Measurements from ENCODE around the gene AMHR2. TPM values are rescaled to one million over a fixed set of nuclear protein-coding genes. Genes with fewer than 3 reads are reported as not detected.

Gene AMHR2
- polyA plus RNA-seq, 1 donor from 2014 or later, result not detected

DNA sequence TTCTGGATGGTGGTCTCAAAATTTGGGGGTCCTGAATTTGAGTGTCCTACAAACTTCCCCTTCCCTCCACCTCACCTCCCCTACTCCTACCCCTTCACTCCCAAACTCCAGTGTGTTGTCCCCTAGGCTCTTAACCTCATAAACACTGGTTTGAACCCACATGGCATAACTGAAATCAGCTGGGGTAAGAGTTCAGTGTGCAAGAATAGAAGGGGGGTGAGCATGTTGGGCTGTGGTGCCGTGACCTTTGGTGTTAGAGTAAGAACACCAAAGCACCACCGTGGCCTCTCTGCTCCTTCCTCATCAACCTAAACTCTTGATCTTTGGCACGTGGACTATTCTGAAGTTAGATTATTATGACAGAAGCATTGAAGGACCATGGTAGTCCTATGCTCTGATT, 39.3 kb downstream of the AMHR2 start:
- no peak overlapping the region for H3K27ac ChIP-seq (ENCODE audit: low read length)
- no peak overlapping the region for H3K4me3 ChIP-seq (ENCODE audit: low read length)
- no peak overlapping the region for H3K9ac ChIP-seq (ENCODE audit: low read length)
- TF ChIP-seq RAD21 (conservative IDR thresholded peaks at IDR 0.05) (no peak), EP300 (conservative IDR thresholded peaks at IDR 0.05; ENCODE audit: poor library complexity, severe bottlenecking) (no peak), SMC3 (conservative IDR thresholded peaks at IDR 0.05; ENCODE audit: poor library complexity) (no peak)
- H4K20me1 ChIP-seq (ENCODE audit: insufficient read depth), result peaks cover 39% of the 10 kb centered on the region
- no peak overlapping the region for H3K4me2 ChIP-seq (ENCODE audit: low read length)
- peaks cover 29% of the 10 kb centered on the region for H3K79me2 ChIP-seq (replicated peaks; ENCODE audit: insufficient read depth, low read length)
- H3K9me3 ChIP-seq (ENCODE audit: low read length), result no peaks in the 10 kb centered on the region
- no peaks in the 10 kb centered on the region for H3K9me2 ChIP-seq (ENCODE audit: insufficient read depth, low read length)
- H3K36me3 ChIP-seq (ENCODE audit: insufficient read depth, low read length), result peaks cover 19% of the 10 kb centered on the region
- H2AFZ ChIP-seq (ENCODE audit: low read depth, low read length), result no peak overlapping the region
- no peaks in the 10 kb centered on the region for H3K27me3 ChIP-seq (ENCODE audit: insufficient read depth, low read depth, low read length)
- no peaks in the 10 kb centered on the region for H3F3A ChIP-seq (ENCODE audit: insufficient read depth, low read length, poor library complexity, severe bottlenecking)

- Histone ChIP-seq H3K9ac (ENCODE audit: low read length) (no peak overlapping the region), H3K4me2 (ENCODE audit: low read length) (no peak overlapping the region), H4K20me1 (ENCODE audit: insufficient read depth) (peaks cover 35% of the 10 kb centered on the region), H3K79me2 (replicated peaks; ENCODE audit: insufficient read depth, low read length) (peaks cover 33% of the 10 kb centered on the region), H3K9me3 (ENCODE audit: low read length) (no peaks in the 10 kb centered on the region), H3K36me3 (ENCODE audit: insufficient read depth, low read length) (peaks cover 19% of the 10 kb centered on the region), H3K27ac (ENCODE audit: low read length) (no peak overlapping the region), H3K4me3 (ENCODE audit: low read length) (no peak overlapping the region), H3K27me3 (ENCODE audit: insufficient read depth, low read depth, low read length) (no peaks in the 10 kb centered on the region), H2AFZ (ENCODE audit: low read depth, low read length) (no peak overlapping the region), H3K9me2 (ENCODE audit: insufficient read depth, low read length) (no peaks in the 10 kb centered on the region), H3F3A (ENCODE audit: insufficient read depth, low read length, poor library complexity, severe bottlenecking) (no peaks in the 10 kb centered on the region)
- TF ChIP-seq CTCF (IDR thresholded peaks at IDR 0.05; ENCODE audit: poor library complexity, severe bottlenecking), result no peak
- TF ChIP-seq EP300 (conservative IDR thresholded peaks at IDR 0.05; ENCODE audit: poor library complexity, severe bottlenecking), result no peak
- no peak for TF ChIP-seq MXI1 (conservative IDR thresholded peaks at IDR 0.05; ENCODE audit: poor library complexity, severe bottlenecking)
- TF ChIP-seq POLR2AphosphoS5 (IDR thresholded peaks at IDR 0.05), result no peak
- no peak for TF ChIP-seq SMC3 (conservative IDR thresholded peaks at IDR 0.05; ENCODE audit: poor library complexity)
- no peak for TF ChIP-seq REST (IDR thresholded peaks at IDR 0.05; ENCODE audit: borderline replicate concordance)
These were observed 40.3 kb downstream of the AMHR2 start for GRCh38 chr12:53463802-53464560.

All from neural cell (in vitro differentiated cells).